ENCODE measurements around the gene EEF1AKMT3. TPM values are rescaled to one million over a fixed set of nuclear protein-coding genes. Genes with fewer than 3 reads are reported as not detected.
A peak's percentile ranks its signal among the peaks of the same experiment; 100 is the strongest.

The EEF1AKMT3 gene
- total and polyA plus RNA-seq, 2 experiments from 2014 or later: 1.3 to 5.3 TPM

- TF ChIP-seq NANOG (IDR thresholded peaks at IDR 0.05; ENCODE audit: borderline replicate concordance): no peak
- TF ChIP-seq EZH2phosphoT487 (IDR thresholded peaks at IDR 0.05; ENCODE audit: unreplicated experiment): no peak
- TF ChIP-seq CREB1 (CRISPR knock-in tag; IDR thresholded peaks at IDR 0.05; ENCODE audit: low read depth): no peak
Measured at GRCh38 chr12:57769594-57769993, 2.8 kb upstream of the EEF1AKMT3 start (continued).

GRCh38 chr12:57770734-57771133 is 1.7 kb upstream of the EEF1AKMT3 start:
- H3K27me3 ChIP-seq (ENCODE audit: insufficient read depth): peaks cover 41% of the 10 kb centered on the region
- H3K4me2 ChIP-seq: no peak overlapping the region
- no peak overlapping the region for H2AFZ ChIP-seq
- peaks cover 7% of the 10 kb centered on the region; the same call in 1 of the 2 replicates for H4K20me1 ChIP-seq (replicated peaks; ENCODE audit: insufficient read depth)
- no peak for DNase-seq (ENCODE audit: low spot score)
- no peaks in the 10 kb centered on the region; the same call in 1 of the 2 replicates for H3K36me3 ChIP-seq (ENCODE audit: insufficient read depth)
- H3K9me3 Mint-ChIP-seq: no peaks in the 10 kb centered on the region; the same call in 2 of the 3 replicates
- no peaks in the 10 kb centered on the region for H3K79me2 ChIP-seq (replicated peaks; ENCODE audit: insufficient read depth)
- no peaks in the 10 kb centered on the region for H3K9me2 ChIP-seq (ENCODE audit: insufficient read depth)
- no peak overlapping the region for H3K27ac ChIP-seq (ENCODE audit: low read depth)
- H3K36me3 Mint-ChIP-seq (ENCODE audit: low read depth): peaks cover 35% of the 10 kb centered on the region
- H3F3A ChIP-seq (replicated peaks; ENCODE audit: low read depth): peaks cover 9% of the 10 kb centered on the region; the same call in 1 of the 2 replicates
- TF ChIP-seq ZNF462 (CRISPR knock-in tag; IDR thresholded peaks at IDR 0.05): no peak
- peaks cover 28% of the 10 kb centered on the region for H3K27me3 Mint-ChIP-seq (ENCODE audit: insufficient read depth, low read depth, poor library complexity)
- peaks cover 22% of the 10 kb centered on the region for H3K4me1 Mint-ChIP-seq
- no peak overlapping the region for H3K27ac Mint-ChIP-seq
- H3K4me3 ChIP-seq: peak overlapping the region; percentile 78; the same call in 1 of the 2 replicates
- ATAC-seq: no peak
- peaks cover 14% of the 10 kb centered on the region; the same call in 1 of the 2 replicates for H3K4me1 ChIP-seq (ENCODE audit: insufficient read depth)
- peak overlapping the region; percentile 98 for H3K4me3 Mint-ChIP-seq
